H1 (cell line): ENCODE measurements around the gene SMYD3. TPM values are rescaled to one million over a fixed set of nuclear protein-coding genes. Genes with fewer than 3 reads are reported as not detected.

ENCODE experiments used
- CTCF ChIA-PET: fragments of 300-600 bp; sonication (Branson Sonifier 250); formaldehyde crosslinking; loops from one replicate; lab custom pipeline; 2021; ENCODE audit not compliant: partially characterized antibody; lab: Charles Lee
- POLR2A ChIA-PET: fragments of 300-600 bp; sonication (Branson Sonifier 250); formaldehyde crosslinking; loops from one replicate; lab custom pipeline; 2021; ENCODE audit warnings: inconsistent platforms; ENCODE audit not compliant: partially characterized antibody; lab: Charles Lee
- DNase-seq, 2 experiments: peaks; one replicate each; pipeline versions ENCODE4 v3.0.0 to v3.0.0-alpha.2; 2010 to 2022; ENCODE audit warnings: low spot score in 2 of 2, low read depth in 1 of 2, mixed read lengths in 1 of 2
- FAIRE-seq: peaks from 2 replicates; lab custom pipeline; 2011; peaks lifted over from hg19 to GRCh38; lab: Jason Lieb, UNC
- H2AFZ ChIP-seq: 2 replicates; pipeline ENCODE4 v1.8.1; 2012; ENCODE audit warnings: low read length, inconsistent platforms
- H2AK5ac ChIP-seq: 2 replicates; pipeline ENCODE4 v1.6.1; 2013; ENCODE audit warnings: low read depth, low read length
- H2BK120ac ChIP-seq: replicated peaks from 2 replicates; pipeline ENCODE3; 2013; ENCODE audit warnings: low read depth, low read length, inconsistent platforms
- H2BK12ac ChIP-seq: 2 replicates; pipeline ENCODE4 v1.6.1; 2013; ENCODE audit warnings: low read depth, low read length
- H2BK15ac ChIP-seq: 2 replicates; pipeline ENCODE4 v1.6.1; 2013; ENCODE audit warnings: low read length
- H2BK20ac ChIP-seq: 2 replicates; pipeline ENCODE4 v1.6.1; 2013; ENCODE audit warnings: low read length
- H2BK5ac ChIP-seq: 2 replicates; pipeline ENCODE4 v1.6.1; 2013; ENCODE audit warnings: low read depth, low read length
- H3K14ac ChIP-seq: 2 replicates; pipeline ENCODE4 v1.6.1; 2013; ENCODE audit warnings: inconsistent platforms; ENCODE audit not compliant: insufficient read length
- H3K18ac ChIP-seq: 2 replicates; pipeline ENCODE4 v1.6.1; 2013; ENCODE audit warnings: low read length; ENCODE audit errors: extremely low read depth
- H3K23ac ChIP-seq: 2 replicates; pipeline ENCODE4 v1.6.1; 2013; ENCODE audit warnings: inconsistent platforms; ENCODE audit not compliant: insufficient read length
- H3K23me2 ChIP-seq: 2 replicates; pipeline ENCODE4 v1.6.1; 2013; ENCODE audit warnings: low read depth, low read length
- H3K27ac ChIP-seq: 2 replicates; pipeline ENCODE4 v1.6.1; 2011; ENCODE audit warnings: low read depth, low read length, inconsistent platforms
- H3K27me3 ChIP-seq, 4 experiments: replicated peaks in 1 of 4; 1 replicate in 1 of 4; 2 replicates in 3 of 4; pipeline versions ENCODE4 v1.6.1 to v1.8.1; 2011 to 2013; ENCODE audit warnings: low read length in 3 of 4, mild to moderate bottlenecking in 3 of 4, inconsistent platforms in 2 of 4, mixed read lengths in 2 of 4, moderate library complexity in 1 of 4; ENCODE audit not compliant: control insufficient read depth in 3 of 4, insufficient read depth in 3 of 4; ENCODE audit errors: extremely low read depth in 1 of 4
- H3K36me3 ChIP-seq, 4 experiments: 2 replicates each; pipeline versions ENCODE4 v1.6.1 to v1.8.1; 2011 to 2013; ENCODE audit warnings: mild to moderate bottlenecking in 4 of 4, low read length in 3 of 4, moderate library complexity in 2 of 4, control low read depth in 1 of 4, inconsistent platforms in 1 of 4; ENCODE audit not compliant: insufficient read depth in 4 of 4, control insufficient read depth in 2 of 4
- H3K4ac ChIP-seq: replicated peaks from 2 replicates; pipeline ENCODE3; 2013; ENCODE audit warnings: low read length, low read depth, mixed read lengths, inconsistent platforms; ENCODE audit not compliant: insufficient read length
- H3K4me1 ChIP-seq, 4 experiments: replicated peaks in 1 of 4; 1 replicate in 1 of 4; 2 replicates in 3 of 4; pipeline versions ENCODE4 v1.6.1 to v1.8.1; 2011 to 2013; ENCODE audit warnings: low read length in 3 of 4, inconsistent platforms in 2 of 4, mixed read lengths in 1 of 4; ENCODE audit not compliant: insufficient read depth in 4 of 4, control insufficient read depth in 3 of 4
- H3K4me2 ChIP-seq, 2 experiments: 2 replicates each; pipeline versions ENCODE4 v1.6.1 to v1.8.1; 2011 to 2013; ENCODE audit warnings: low read depth in 2 of 2, low read length in 2 of 2, control low read depth in 1 of 2, inconsistent platforms in 1 of 2, mild to moderate bottlenecking in 1 of 2; ENCODE audit not compliant: insufficient read depth in 1 of 2
- H3K4me3 ChIP-seq, 4 experiments: fragments of 200-600, 300-600 bp in 1 of 4; sonication (generic), shearing (Covaris generic), sonication (Bioruptor Twin) in 1 of 4; 2 replicates each; pipeline versions ENCODE4 v1.5.1 to v1.8.1; 2011 to 2016; ENCODE audit warnings: low read length in 4 of 4, low read depth in 3 of 4, control low read depth in 2 of 4, inconsistent platforms in 2 of 4, mild to moderate bottlenecking in 2 of 4, mixed read lengths in 1 of 4, moderate library complexity in 1 of 4; ENCODE audit not compliant: insufficient read depth in 2 of 4; ENCODE audit errors: extremely low read depth in 1 of 4
- H3K56ac ChIP-seq: replicated peaks from 2 replicates; pipeline ENCODE3; 2013; ENCODE audit warnings: low read depth, mild to moderate bottlenecking, mixed read lengths, low read length, inconsistent platforms; ENCODE audit not compliant: insufficient read length
- H3K79me1 ChIP-seq: 2 replicates; pipeline ENCODE4 v1.6.1; 2013; ENCODE audit warnings: low read depth, low read length, control low read depth
- H3K79me2 ChIP-seq, 2 experiments: 2 replicates each; pipeline versions ENCODE4 v1.6.1 to v1.8.1; 2012 to 2013; ENCODE audit warnings: low read length in 2 of 2, mild to moderate bottlenecking in 2 of 2, inconsistent platforms in 1 of 2; ENCODE audit not compliant: insufficient read depth in 2 of 2, control insufficient read depth in 1 of 2
- H3K9ac ChIP-seq, 4 experiments: replicated peaks in 1 of 4; 1 replicate in 1 of 4; 2 replicates in 3 of 4; pipeline versions ENCODE4 v1.6.1 to v1.8.1; 2011 to 2013; ENCODE audit warnings: low read depth in 3 of 4, low read length in 3 of 4, control low read depth in 2 of 4, mild to moderate bottlenecking in 2 of 4, moderate library complexity in 2 of 4, inconsistent platforms in 1 of 4; ENCODE audit errors: extremely low read depth in 1 of 4
- H3K9me3 ChIP-seq, 2 experiments: 2 replicates each; pipeline versions ENCODE4 v1.6.1 to v1.8.1; 2012 to 2013; ENCODE audit warnings: mild to moderate bottlenecking in 2 of 2, moderate library complexity in 2 of 2, control low read depth in 1 of 2, inconsistent platforms in 1 of 2, low read depth in 1 of 2, low read length in 1 of 2, mixed read lengths in 1 of 2; ENCODE audit not compliant: insufficient read depth in 2 of 2
- H4K20me1 ChIP-seq, 2 experiments: replicated peaks in 1 of 2; 2 replicates each; pipeline versions ENCODE3 to v1.8.1; 2011 to 2013; ENCODE audit warnings: inconsistent platforms in 2 of 2, low read length in 2 of 2, mild to moderate bottlenecking in 1 of 2; ENCODE audit not compliant: insufficient read depth in 2 of 2, control insufficient read depth in 1 of 2
- H4K5ac ChIP-seq: 2 replicates; pipeline ENCODE4 v1.6.1; 2013; ENCODE audit warnings: low read length, low read depth, mixed read lengths, inconsistent platforms; ENCODE audit not compliant: insufficient read length
- H4K8ac ChIP-seq: 2 replicates; pipeline ENCODE4 v1.8.0; 2013; ENCODE audit warnings: mild to moderate bottlenecking, moderate library complexity, low read length, inconsistent platforms; ENCODE audit not compliant: insufficient read depth; ENCODE audit errors: extremely low read depth
- H4K91ac ChIP-seq: replicated peaks from 2 replicates; pipeline ENCODE3; 2013; ENCODE audit warnings: low read length, mixed read lengths, inconsistent platforms; ENCODE audit not compliant: insufficient read length
- ASH2L ChIP-seq: fragments of 200-600, 300-600 bp; sonication (generic); IDR thresholded peaks from one replicate; pipeline ENCODE4 v1.7.1; 2017; ENCODE audit warnings: low read length
- GTF2F1 ChIP-seq: IDR thresholded peaks from 2 replicates; pipeline ENCODE4 v1.6.1; 2012; ENCODE audit warnings: low read depth, low read length, improper control_type of control experiment, borderline replicate concordance
- NRF1 ChIP-seq: IDR thresholded peaks from 2 replicates; pipeline ENCODE4 v1.6.1; 2011; ENCODE audit warnings: mild to moderate bottlenecking, low read depth, low read length, improper control_type of control experiment
- WGBS, 2 experiments: shearing (Covaris generic) in 1 of 2; methylation state at CpG; one replicate each; pipeline versions ENCODE4 v1.1.6 to v1.1.7; 2013 to 2015; ENCODE audit warnings: low lambda C conversion rate in 2 of 2, mixed read lengths in 2 of 2, inconsistent platforms in 1 of 2, low coverage in 1 of 2, missing lambda C conversion rate in 1 of 2; ENCODE audit not compliant: insufficient replicate concordance in 2 of 2, insufficient coverage in 1 of 2, insufficient read length in 1 of 2; ENCODE audit errors: extremely low coverage in 1 of 2, missing lambda C conversion rate in 1 of 2; 5-methylcytosine and 5-hydroxymethylcytosine counted together
- polyA plus RNA-seq, 7 experiments: library from polyadenylated mRNA; depleted of rRNA in 3 of 7; stranded (reverse) in 5 of 7; unstranded in 2 of 7; fragments of >200 nt in 5 of 7; fragments of 200-250 nt in 2 of 7; gene quantifications; 1 replicate in 5 of 7; 2 replicates in 1 of 7; 4 replicates in 1 of 7; pipeline versions ENCODE4 v1.2.1 to v1.2.3, GENCODE V29; 2011 to 2013; ENCODE audit warnings: missing spikeins in 2 of 7, mixed read lengths in 2 of 7
- total RNA-seq: library from RNA; stranded (reverse); fragmentation: NEBNext Ultra II Directional; extraction: Animal tissue kit (Norgen Biotek cat#: 25700); gene quantifications from 2 replicates; pipeline ENCODE4 v1.2.1, GENCODE V29; 2021

SMYD3 gene
- total and polyA plus RNA-seq, 2 of the 8 experiments (the other 6 are each of a cell fraction or from before 2014, with no cell fraction given) = 17.3 to 25.4 TPM

GRCh38 chr1:246008363-246008831, 498.7 kb downstream of the SMYD3 start:
- no peaks in the 10 kb centered on the region for H3K27me3 ChIP-seq
- H3K14ac ChIP-seq = no peak overlapping the region
- no peaks in the 10 kb centered on the region for H4K20me1 ChIP-seq
- ChIA-PET POLR2A (no interaction called here), CTCF (no interaction called here)
- no peak overlapping the region for H2BK5ac ChIP-seq
- H4K5ac ChIP-seq = no peak overlapping the region
- 81% methylated on average over 10 of the region's 10 CpGs; no CpG with 5 or more reads in 1 of the 2 experiments for WGBS, 2 experiments
- H3K4me2 ChIP-seq = no peak overlapping the region
- no peak overlapping the region for H3K18ac ChIP-seq
- no peaks in the 10 kb centered on the region for H3K9me3 ChIP-seq
- H2BK12ac ChIP-seq = no peak overlapping the region
- no peak overlapping the region for H2AK5ac ChIP-seq
- H2BK20ac ChIP-seq = no peak overlapping the region
- H2BK120ac ChIP-seq = no peak overlapping the region
- H3K36me3 ChIP-seq = no peaks in the 10 kb centered on the region
- no peak overlapping the region for H3K27ac ChIP-seq
- no peaks in the 10 kb centered on the region for H3K4me1 ChIP-seq
- no peak overlapping the region for H2BK15ac ChIP-seq
- H3K4ac ChIP-seq = no peak overlapping the region
- no peak for DNase-seq
- H3K9ac ChIP-seq = no peak overlapping the region
- no peak for FAIRE-seq
- no peaks in the 10 kb centered on the region for H3K23me2 ChIP-seq
- no peak overlapping the region for H4K8ac ChIP-seq
- H3K79me1 ChIP-seq = no peaks in the 10 kb centered on the region
- H3K79me2 ChIP-seq = no peaks in the 10 kb centered on the region
- H2AFZ ChIP-seq = no peak overlapping the region
- no peak overlapping the region for H3K56ac ChIP-seq
- no peak overlapping the region for H3K4me3 ChIP-seq
- H4K91ac ChIP-seq = no peak overlapping the region
- no peak overlapping the region for H3K23ac ChIP-seq
- TF ChIP-seq NRF1 (no peak), ASH2L (no peak), GTF2F1 (no peak)
